CD4-positive, alpha-beta T cell treated with Interleukin-17A for 4 hours (primary cell): ENCODE measurements around the gene FAP.

Experiments used
- DNase-seq: peaks from one replicate; pipeline ENCODE4 v3.0.0-alpha.2; 2020; ENCODE audit warnings: mixed read lengths

Gene FAP

DNA sequence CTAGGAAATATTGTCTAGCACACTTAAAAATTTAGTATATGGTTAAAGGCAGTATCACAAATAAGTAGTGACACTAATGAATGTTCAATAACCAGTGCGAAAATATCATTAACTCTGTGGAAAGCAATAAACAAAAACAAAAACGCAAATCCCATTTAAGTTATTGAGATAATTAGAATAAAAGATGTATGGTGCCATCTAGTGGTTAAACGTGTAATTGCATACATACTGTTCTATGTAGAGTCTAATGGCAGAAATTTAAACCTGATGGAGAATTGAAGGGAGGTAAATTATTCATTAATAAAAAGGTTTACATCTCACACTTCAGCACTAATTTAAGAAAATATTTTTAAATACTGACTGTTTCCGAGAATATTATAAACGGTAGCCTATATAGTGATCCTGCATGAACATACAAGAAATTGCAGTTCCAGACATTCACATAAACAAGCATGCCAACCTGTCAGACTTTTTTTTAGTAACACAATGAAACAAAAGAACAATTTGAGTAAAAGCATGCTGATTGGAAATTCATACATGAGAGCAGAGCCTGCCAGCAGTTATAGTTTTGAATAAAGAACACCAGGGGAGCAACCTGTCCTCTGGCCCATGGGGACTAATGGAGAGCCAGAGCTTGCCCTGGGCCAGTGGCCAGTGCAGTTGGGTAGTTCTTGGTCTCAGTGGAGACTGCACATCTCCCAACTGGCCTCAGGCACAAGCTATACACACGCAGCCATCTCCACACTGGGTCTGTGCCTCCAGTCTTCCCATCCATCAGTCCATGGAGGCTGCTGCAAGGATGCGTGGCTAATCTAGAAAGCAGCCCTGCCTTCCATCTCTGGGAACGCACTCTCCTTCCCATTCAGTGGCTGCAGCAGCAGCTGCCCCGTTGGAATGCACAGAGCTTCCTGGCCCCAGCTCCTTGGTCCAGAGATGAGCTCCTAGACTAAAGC is 119.2 kb downstream of the FAP start:
- no peak for DNase-seq
